ENCODE measurements around the gene TMIE. TPM values are rescaled to one million over a fixed set of nuclear protein-coding genes. Genes with fewer than 3 reads are reported as not detected.
A peak's percentile ranks its signal among the peaks of the same experiment; 100 is the strongest.

TMIE gene
- total and polyA plus RNA-seq, 2 of the 8 experiments (the other 6 are each of a cell fraction or from before 2014, with no cell fraction given): 0.45 to 0.67 TPM

DNA sequence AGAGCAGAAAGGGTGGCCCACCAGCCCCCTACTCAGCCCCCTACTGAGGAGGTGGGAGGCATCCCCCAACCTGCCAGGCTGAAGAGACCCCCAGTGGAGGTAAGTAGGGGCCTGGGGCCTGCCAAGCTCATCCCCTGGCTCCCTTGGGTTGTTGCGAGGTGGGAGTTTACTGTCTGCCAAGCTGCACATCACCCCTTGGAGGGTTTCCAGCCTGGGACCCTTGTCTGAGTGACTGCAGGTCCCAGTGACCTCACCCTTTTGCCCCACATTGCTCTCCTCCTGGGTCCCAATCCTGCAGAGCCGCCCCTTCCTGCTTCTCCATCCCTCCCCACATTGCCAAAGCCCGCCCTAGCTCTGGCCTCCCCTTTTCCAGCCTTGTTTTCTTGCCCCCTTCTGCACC is 6.7 kb upstream of the TMIE start:
- H3K27ac ChIP-seq (ENCODE audit: low read depth, low read length): no peak overlapping the region
- H2BK15ac ChIP-seq (ENCODE audit: low read length): no peak overlapping the region
- no peak overlapping the region; the same call in 1 of the 2 replicates for H2BK20ac ChIP-seq (ENCODE audit: low read length)
- H2BK120ac ChIP-seq (replicated peaks; ENCODE audit: low read depth, low read length): no peak overlapping the region
- H3K79me1 ChIP-seq (ENCODE audit: low read depth, low read length): no peaks in the 10 kb centered on the region
- DNase-seq (ENCODE audit: low read depth in 1 of 2, low spot score in 2 of 2) (no peak), FAIRE-seq (no peak)
- H3K23ac ChIP-seq (ENCODE audit: insufficient read length): no peak overlapping the region
- no peak overlapping the region for H4K91ac ChIP-seq (replicated peaks; ENCODE audit: insufficient read length, low read length)
- ChIA-PET POLR2A (ENCODE audit: partially characterized antibody) (interaction anchor here (0.5 to 1.0 kb wide), 3 partner anchors 29 to 184 kb away, joined by 3 read pairs; no protein-coding TSS in a partner anchor), CTCF (ENCODE audit: partially characterized antibody) (interaction anchor here (0.6 to 7.2 kb wide), 12 partner anchors 8 to 315 kb away, joined by 3 to 64 read pairs (median 6); partner anchors contain the start of gene PRSS50)
- peak overlapping the region; percentile 56; the same call in 1 of the 2 replicates for H2BK5ac ChIP-seq (ENCODE audit: low read depth, low read length)
- H3K4ac ChIP-seq (replicated peaks; ENCODE audit: insufficient read length, low read depth, low read length): no peak overlapping the region
- peaks cover 0 to 24% (median 19%) of the 10 kb centered on the region in 4 experiments; a peak in 6 of 7 replicates for H3K4me1 ChIP-seq (replicated peaks in 1 of 4; ENCODE audit: control insufficient read depth in 3 of 4, insufficient read depth in 4 of 4, low read length in 3 of 4)
- H3K4me2 ChIP-seq (ENCODE audit: insufficient read depth in 1 of 2, low read depth in 2 of 2, low read length in 2 of 2): no peak overlapping the region
- H3K4me3 ChIP-seq (ENCODE audit: extremely low read depth in 1 of 4, insufficient read depth in 2 of 4, low read depth in 3 of 4, low read length in 4 of 4): no peak overlapping the region
- 74% methylated on average over 3 of the region's 3 CpGs; no CpG with 5 or more reads in 1 of the 2 experiments for WGBS, 2 experiments (ENCODE audit: extremely low coverage in 1 of 2, insufficient coverage in 1 of 2, insufficient read length in 1 of 2, insufficient replicate concordance in 2 of 2, low coverage in 1 of 2, low lambda C conversion rate in 2 of 2, missing lambda C conversion rate in 1 of 2)
- H4K8ac ChIP-seq (ENCODE audit: extremely low read depth, insufficient read depth, low read length): no peak overlapping the region
- H3K79me2 ChIP-seq (ENCODE audit: control insufficient read depth in 1 of 2, insufficient read depth in 2 of 2, low read length in 2 of 2): no peaks in the 10 kb centered on the region
- peaks cover 6% of the 10 kb centered on the region; the same call in 1 of the 2 replicates for H3K23me2 ChIP-seq (ENCODE audit: low read depth, low read length)
- H3K56ac ChIP-seq (replicated peaks; ENCODE audit: insufficient read length, low read depth, low read length): no peak overlapping the region
- no peaks in the 10 kb centered on the region for H3K9me3 ChIP-seq (ENCODE audit: insufficient read depth in 2 of 2, low read depth in 1 of 2, low read length in 1 of 2)
- H2AFZ ChIP-seq (ENCODE audit: low read length): no peak overlapping the region
- no peak overlapping the region for H3K14ac ChIP-seq (ENCODE audit: insufficient read length)
- H3K36me3 ChIP-seq (ENCODE audit: control insufficient read depth in 2 of 4, insufficient read depth in 4 of 4, low read length in 3 of 4): no peaks in the 10 kb centered on the region
- H4K20me1 ChIP-seq (replicated peaks in 1 of 2; ENCODE audit: control insufficient read depth in 1 of 2, insufficient read depth in 2 of 2, low read length in 2 of 2): peaks cover 0 to 8% of the 10 kb centered on the region in 2 experiments
- H2AK5ac ChIP-seq (ENCODE audit: low read depth, low read length): no peak overlapping the region
- no peak overlapping the region for H4K5ac ChIP-seq (ENCODE audit: insufficient read length, low read depth, low read length)
- H3K18ac ChIP-seq (ENCODE audit: extremely low read depth, low read length): peak overlapping the region; percentile 87
- peaks cover 2 to 31% (median 19%) of the 10 kb centered on the region in 4 experiments for H3K27me3 ChIP-seq (replicated peaks in 1 of 4; ENCODE audit: control insufficient read depth in 3 of 4, extremely low read depth in 1 of 4, insufficient read depth in 3 of 4, low read length in 3 of 4)
- no peak overlapping the region for H2BK12ac ChIP-seq (ENCODE audit: low read depth, low read length)
- no peak overlapping the region for H3K9ac ChIP-seq (replicated peaks in 1 of 4; ENCODE audit: extremely low read depth in 1 of 4, low read depth in 3 of 4, low read length in 3 of 4)
- no peak for TF ChIP-seq JUN (IDR thresholded peaks at IDR 0.05; ENCODE audit: low read depth, low read length)
- no peak for TF ChIP-seq HDAC6 (IDR thresholded peaks at IDR 0.05; ENCODE audit: low read depth, low read length)
- TF ChIP-seq BRCA1 (IDR thresholded peaks at IDR 0.05; ENCODE audit: low read depth, low read length): no peak
- TF ChIP-seq RXRA (IDR thresholded peaks at IDR 0.05; ENCODE audit: insufficient read depth, low read depth, low read length): no peak
- TF ChIP-seq, protein P1, sequence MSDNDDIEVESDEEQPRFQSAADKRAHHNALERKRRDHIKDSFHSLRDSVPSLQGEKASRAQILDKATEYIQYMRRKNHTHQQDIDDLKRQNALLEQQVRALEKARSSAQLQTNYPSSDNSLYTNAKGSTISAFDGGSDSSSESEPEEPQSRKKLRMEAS (IDR thresholded peaks at IDR 0.05): no peak
- TF ChIP-seq EGR1 (IDR thresholded peaks at IDR 0.05; ENCODE audit: borderline replicate concordance, low read depth, low read length): no peak
- TF ChIP-seq BACH1 (IDR thresholded peaks at IDR 0.05; ENCODE audit: low read length): no peak
- no peak for TF ChIP-seq FOSL1 (IDR thresholded peaks at IDR 0.05; ENCODE audit: insufficient read depth, low read depth, low read length)
- TF ChIP-seq EP300 (IDR thresholded peaks at IDR 0.05; ENCODE audit: borderline replicate concordance in 1 of 2, low read depth in 2 of 2, low read length in 2 of 2): no peak
- TF ChIP-seq NRF1 (IDR thresholded peaks at IDR 0.05; ENCODE audit: low read depth, low read length): no peak
- no peak for TF ChIP-seq CBX5 (IDR thresholded peaks at IDR 0.05; ENCODE audit: low read depth, low read length)
- no peak for TF ChIP-seq GABPA (IDR thresholded peaks at IDR 0.05; ENCODE audit: borderline replicate concordance, insufficient read depth, low read length)
- TF ChIP-seq GTF2F1 (IDR thresholded peaks at IDR 0.05; ENCODE audit: borderline replicate concordance, low read depth, low read length): no peak
